Skin of body (tissue), 2 donors: ENCODE results near the gene LYRM4. TPM values are rescaled to one million over a fixed set of nuclear protein-coding genes. Genes with fewer than 3 reads are reported as not detected.

Experiments
- DNase-seq: peaks from one replicate; lab custom pipeline; 2025; lab: John Stamatoyannopoulos, UW
- total RNA-seq: library from RNA; depleted of rRNA; stranded (reverse); fragments of >200 nt; gene quantifications from one replicate; pipeline ENCODE4 v1.2.3, GENCODE V29; 2014

LYRM4 gene
- total RNA-seq, 1 donor from 2014 or later = 12.8 TPM

DNA sequence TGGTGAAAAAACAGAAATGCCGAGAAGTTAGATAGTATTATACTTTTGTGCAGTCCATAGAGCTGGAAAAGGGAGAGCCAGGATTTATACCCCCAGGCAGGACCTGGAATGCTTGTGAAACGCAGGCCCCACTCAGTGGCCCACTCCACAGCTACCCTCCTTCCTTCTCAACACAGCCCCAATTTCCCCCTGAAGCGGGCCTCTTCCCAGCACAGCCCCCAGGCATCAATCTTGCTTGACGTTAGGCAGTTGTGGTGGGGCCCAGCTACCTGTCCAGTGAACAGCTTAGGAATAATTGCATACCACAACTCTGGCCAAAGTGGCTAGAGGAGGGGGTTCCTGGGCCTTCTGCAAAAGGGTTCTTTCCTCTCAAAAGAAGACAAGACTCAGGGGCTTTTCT is 114.4 kb downstream of the LYRM4 start:
- DNase-seq = no peak

DNA sequence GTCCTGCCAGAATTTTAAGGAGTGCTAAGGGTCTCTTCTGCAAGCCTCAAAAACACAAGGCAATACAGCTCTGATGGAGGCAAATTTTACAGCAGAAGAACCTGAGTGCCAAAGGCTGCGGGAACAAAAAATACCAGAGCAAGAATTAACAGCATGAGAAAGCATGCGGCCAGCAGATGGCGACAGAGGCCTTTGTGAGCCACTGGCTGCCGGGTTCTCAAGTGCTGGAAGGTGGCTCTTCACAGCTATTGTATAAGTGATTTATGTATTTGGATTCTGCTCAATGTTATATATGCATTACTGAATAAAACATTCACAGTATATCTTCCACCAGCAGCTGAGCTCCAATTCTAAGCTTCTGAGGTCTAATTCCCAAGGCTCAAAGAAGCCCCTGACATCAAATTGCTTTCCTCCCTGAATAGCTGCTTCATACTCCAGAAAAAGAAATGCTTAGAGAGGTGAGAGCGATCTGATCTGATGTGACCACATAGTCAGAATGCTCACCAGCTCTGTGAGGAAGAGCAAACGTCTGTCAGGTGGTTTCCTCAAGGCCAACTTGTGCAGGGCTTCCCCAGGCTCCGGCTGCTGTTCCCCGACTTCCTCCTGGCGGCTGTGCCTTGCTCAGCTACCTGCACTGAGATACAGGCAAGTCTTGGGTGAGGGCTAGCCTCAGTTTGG is 117.0 kb downstream of the LYRM4 start:
- DNase-seq = peak; percentile 86

DNA sequence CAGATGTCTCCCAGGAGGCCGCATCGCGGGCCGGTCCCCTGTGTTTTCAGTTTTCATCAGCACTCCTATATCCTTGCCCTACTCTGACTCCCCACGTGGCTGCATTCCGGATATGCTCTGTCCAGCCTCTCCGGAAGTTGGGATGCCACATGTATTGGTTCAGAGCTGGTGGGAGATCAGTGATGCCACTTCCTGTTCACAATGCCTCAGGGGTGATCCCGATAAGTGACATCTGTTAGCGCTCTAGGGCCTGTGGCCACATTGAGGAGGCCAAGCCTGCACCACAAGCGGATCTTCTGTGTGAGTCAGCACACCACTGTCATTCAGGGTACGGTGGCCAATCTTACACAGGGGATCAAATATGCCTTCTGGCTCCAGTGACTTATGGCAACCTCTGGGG is 117.8 kb downstream of the LYRM4 start:
- no peak for DNase-seq

DNA sequence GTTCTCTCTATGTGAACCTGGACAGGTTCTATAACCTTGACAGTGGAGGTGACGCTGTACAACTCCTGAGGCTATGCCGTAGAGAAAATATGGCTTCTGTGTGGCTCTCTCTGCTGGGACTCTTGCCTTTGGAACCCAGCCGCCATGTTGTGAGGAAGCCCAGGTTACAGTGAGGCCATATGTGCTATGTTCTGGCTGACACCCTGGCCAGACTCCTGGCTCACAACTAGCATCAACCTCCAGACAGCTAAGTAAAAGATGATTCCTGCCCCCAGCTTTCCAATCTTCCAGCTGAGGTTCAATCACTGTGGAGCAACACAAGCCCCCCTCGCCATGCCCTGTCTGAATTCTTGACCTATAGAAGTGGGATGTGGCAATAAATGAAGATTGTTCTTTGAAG is 118.6 kb downstream of the LYRM4 start:
- no peak for DNase-seq

DNA sequence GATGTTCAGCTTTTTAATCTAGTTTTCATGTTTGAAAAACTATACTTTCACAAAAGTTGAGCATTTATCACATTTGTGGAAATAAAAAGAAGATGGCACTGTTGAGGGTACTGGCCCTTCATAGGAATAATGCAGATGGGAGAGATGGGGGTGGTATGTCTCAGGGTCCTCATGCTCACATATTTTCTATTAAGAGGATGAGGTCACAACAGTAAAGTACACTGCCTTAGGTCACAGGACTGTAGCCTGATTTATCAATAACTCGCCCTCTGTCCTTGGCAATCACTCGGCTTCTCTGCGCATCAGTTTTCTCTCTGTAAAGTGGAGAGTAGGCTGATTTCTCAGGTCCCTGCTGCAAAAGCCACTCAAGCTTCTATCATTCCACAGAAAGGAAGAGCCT is 119.7 kb downstream of the LYRM4 start:
- no peak for DNase-seq

DNA sequence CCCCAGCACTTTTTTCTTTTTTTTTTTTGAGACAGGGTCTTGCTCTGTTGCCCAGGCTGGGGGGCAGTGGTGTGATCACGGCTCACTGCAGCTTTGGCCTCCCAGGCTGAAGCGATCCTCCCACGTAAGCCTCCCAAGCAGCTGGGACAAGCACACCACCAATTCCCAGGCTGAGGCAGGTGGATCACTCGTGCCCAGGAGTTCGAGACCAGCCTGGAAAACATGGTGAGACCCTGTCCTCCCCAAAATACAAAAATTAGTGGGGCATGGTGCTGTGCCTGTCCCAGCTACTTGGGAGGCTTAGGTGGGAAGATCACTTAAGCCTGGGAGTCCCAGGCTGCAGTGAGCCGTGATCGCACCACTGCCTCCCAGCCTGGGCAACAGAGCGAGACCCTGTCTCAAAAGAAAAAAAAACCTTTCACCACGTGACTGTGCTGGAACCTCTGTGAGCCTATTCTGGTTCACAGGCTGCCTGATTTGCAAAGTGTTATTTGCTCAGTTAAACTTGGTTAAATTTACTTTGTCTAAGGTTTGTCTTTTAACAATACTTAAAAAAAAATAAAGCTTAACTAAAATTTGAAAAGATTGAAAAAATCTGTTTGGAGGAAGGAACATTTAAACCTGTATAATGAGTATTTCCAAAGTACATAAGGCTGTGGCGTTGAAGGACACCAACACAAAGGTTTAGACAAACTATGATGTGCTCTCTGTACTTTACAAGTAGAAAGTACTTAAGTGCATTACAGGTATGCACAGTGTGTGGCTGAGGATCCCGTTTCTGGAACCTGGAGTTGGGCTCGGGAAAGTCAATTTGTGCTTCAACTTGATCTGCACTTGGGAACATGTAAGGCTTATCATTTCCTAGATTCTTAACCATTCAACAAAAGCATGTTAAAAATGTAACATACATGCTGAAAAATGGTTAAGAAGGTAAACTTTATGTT is 120.7 kb downstream of the LYRM4 start:
- DNase-seq = no peak

DNA sequence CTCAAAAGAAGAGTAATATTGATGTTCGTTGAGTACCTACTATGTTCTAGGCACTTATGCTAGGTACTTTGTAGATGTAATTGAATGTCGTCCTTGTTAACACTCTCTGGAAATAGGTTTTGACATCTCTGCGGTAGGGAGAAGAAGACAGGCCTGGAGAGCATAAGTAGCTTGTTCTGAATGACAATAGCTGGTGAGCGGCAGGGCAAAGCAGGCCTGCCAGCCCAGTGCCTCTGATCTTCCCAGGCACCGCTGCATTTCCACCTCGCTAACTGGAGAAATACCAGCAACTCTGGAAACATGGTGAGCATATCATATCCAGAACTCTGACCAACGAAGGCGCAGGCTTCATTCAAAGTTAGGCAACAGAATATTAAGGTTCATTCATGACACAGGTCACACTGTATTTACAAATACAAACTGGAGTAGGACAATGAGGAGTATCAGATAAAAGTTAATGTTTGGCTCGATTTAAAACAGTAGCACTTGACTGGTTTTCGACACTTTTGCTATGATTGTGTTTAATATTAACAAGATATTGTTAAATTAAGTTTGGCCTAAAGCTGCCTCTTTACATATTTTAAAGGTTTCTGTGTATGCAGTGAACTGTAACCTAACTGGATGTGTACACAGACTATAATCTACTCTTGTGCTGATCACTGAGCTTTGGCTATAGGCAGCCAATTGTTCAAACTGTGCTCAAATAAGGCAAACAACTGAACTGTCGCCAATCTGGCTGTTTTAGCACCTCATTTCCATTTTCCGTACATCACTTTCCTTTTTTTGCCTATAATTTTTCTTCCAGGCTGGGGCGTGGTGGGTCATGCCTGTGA is 121.5 kb downstream of the LYRM4 start:
- DNase-seq = no peak

DNA sequence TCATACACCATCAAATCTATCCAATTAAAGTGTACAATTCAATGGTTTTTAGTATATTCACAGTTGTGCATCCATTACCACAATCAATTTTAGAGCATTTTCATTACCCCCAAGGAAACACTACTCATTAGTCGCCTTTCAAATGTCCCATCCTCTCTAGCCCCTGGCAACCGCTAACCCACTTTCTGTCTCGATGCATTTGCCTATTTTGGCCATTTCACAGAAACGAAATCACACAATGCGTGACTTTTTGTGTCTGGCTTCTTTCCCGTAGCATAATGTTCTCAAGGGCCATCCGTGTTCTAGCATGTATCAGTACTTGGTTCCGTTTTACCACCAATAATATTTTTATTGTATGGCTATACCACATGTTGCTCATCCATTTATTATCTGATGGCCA is 123.9 kb downstream of the LYRM4 start:
- DNase-seq = no peak

DNA sequence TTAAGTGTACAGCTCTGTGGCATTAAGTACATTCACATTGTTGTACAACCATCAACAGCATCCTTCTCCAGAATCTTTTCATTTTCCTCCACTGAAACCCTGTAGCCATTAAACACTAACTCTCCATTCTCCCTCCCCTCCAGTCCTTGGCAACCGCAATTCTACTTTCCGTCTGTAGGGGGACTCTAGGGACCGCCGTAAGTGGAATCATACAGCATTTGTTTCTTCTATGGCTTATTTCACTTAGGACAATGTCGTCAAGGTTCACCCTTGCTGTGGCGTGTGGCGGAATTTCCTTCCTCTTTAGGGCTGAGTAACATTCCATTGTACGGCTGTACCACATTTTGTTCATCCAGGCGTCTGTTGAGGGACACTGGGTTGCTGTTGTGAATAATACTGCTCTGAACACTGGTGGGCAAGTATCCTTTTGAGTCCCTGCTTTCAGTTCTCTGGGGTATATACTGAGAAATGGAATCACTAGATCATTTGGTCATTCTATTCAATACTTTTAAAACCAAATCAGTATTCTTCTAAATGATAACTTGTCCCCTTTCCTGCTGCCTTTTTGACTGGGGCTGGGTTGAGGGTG is 124.9 kb downstream of the LYRM4 start:
- no peak for DNase-seq

DNA sequence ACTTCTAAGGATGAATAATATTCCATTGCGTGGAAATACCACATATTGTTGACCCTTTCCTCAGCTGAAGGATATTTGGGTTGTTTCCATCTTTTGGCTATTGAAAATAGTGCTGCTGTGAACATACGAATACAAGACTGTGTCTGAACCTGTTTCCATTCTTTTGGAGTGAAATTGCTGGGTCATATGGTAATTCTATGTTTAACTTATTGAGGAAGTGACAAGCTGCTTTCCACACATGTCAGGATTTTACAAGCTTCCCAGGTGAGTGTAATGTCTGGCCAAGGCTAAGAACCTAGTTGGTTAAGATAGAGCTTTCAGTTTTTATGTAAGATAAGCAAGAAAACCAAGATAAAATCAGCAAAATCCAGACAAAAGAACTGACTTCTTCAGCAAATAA is 126.8 kb downstream of the LYRM4 start:
- no peak for DNase-seq

DNA sequence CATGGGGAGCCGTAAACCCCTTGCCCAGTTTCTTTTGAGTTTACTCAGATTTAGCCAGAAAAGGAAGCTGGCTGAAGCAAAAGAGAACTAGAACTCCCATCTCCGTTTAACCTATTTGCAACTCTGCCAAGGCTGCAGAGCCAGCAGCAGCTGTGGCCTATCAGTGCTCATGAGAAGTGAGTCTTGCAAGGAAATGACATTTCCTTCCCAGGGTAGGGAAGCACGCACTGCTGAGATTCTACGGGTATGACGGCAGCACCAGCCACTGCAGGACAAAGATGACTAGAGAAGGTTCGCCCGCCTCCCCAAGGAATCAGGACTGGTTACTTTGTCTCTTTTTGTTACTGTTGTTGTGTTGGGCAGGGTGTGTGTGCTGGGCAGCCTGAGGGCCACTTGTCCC is 128.0 kb downstream of the LYRM4 start:
- DNase-seq = peak; percentile 85

DNA sequence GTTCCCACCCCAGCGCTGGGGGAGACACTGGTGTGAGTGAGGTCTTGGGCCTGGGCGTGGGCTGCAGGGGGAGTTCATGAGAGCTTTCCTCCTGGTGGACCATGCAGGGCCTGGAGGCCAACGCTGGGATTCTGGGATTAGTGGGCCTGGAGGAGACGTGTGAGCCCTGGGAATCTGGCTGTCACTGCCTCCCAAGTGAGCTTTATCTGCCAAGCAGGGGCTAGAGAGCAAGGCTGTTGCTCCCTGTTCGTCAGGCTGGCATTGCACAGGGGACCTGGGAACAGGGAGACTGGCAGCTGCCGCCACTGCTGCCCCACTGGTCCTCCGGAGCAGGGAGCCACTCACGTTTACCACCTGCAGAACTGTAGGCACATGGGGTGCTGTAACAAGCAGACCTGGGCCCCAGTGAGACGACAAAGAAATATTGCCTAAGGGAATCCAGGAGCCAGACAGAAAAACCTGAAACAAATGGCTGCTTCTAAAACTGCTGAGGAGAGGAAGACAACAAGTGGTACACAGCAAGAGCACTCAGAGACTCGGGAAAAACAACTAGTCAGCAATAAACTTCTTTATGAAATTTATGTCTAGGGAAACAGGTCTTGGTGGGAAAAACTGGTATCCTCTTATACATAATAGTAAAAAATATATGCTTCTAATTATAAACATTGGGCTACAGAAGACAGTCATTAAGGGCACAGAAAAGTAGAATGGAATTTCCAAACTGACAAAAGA is 130.4 kb downstream of the LYRM4 start:
- no peak for DNase-seq

DNA sequence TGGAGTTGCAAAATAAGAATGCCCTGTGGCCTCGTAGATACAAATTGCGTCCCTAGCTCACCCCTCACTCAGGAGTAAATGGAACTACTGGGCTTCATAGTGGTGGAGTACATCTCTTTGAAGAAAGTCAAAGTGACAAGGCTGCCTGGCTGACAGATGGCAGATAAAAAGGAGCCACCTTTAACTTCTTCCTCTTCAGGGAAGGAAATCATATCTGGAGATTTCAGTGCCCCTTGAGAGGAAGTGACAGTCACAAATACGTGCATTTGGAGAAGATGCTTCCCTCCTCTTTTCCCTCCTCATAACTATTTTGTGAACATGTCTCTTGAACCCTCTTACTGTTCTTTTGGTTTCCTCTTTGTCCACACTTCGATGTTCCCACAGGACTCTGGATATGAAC is 132.4 kb downstream of the LYRM4 start:
- DNase-seq = no peak

DNA sequence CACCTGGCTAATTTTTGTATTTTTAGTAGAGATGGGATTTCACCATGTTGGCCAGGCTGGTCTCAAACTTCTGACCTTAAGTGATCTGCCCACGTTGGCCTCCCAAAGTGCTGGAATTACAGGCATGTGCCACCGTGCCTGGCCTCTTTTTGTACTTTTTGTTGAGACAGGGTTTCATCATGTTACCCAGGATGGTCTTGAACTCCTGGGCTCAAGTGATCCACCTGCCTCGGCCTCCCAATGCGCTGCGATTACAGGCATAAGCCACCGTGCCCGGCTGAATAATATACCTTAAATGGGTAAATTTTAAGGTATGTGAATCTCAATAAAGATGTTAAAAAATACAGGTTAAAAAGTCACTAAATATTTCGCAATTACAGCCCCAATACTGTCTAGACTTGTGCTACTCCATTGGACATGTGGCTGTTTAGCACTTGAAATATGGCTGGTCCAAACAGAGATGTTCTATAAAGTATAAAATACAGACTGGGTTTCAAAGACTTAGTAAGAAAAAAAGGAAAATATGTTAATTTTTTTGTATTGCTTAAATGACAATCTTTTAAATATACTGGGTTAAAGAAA is 133.6 kb downstream of the LYRM4 start:
- no peak for DNase-seq

DNA sequence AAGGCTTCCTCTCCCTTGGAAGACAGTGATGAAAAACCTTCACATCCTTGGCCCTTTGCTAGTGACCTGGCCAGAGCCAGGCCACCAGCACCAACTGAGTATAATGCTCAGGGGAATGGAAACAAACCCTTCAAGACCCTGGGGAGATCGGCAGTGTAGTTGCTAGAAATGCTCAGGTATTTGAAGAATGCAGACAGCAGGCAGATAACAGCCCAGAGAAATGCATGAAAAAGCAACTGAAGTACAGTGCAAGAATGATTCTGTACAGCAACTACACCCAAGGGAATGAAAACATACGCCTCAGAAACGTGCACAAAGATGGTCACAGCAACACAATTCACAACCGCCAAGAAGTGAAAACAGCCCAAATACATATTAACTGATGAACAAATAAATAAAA is 134.5 kb downstream of the LYRM4 start:
- DNase-seq = no peak

DNA sequence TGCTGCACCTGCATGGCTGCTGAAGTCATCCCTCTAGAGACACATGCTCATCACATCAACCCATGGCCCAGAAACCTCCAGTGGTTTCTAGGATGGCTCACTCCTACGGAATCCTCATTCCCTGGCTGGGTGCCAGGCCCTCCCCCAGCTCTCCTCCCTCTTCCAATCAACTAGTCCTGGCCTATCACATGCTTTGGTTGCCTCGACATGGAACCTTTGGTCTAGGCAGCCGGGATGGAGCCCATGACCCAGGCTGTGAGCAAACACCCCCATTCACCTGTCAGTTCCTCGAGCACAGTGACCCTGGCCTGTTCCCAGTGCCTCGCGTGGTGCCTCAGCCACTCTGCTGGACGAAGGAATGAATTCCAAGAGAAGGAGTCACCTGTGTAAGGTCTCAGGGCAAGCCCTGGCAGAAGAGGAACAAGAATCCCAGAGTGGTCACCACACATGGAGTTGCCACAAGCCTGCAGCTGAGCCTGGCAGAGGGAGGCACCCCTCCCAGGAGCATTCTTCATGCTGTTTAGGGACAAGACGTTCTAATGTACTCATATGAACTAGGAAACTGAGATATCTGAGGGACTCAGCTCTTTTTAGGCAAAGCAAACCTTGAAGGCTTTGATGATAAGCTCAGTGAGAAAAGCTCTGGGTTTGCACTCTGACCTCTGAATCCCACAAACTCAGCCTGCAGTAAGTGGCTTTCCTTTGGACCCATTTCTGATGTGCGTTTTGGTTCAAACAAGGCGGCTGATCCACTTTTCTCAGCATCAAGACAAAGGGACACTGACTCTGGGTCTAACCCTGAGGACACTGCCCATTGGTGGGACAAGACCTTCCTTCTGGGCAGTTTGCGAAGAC is 135.4 kb downstream of the LYRM4 start:
- DNase-seq = no peak

DNA sequence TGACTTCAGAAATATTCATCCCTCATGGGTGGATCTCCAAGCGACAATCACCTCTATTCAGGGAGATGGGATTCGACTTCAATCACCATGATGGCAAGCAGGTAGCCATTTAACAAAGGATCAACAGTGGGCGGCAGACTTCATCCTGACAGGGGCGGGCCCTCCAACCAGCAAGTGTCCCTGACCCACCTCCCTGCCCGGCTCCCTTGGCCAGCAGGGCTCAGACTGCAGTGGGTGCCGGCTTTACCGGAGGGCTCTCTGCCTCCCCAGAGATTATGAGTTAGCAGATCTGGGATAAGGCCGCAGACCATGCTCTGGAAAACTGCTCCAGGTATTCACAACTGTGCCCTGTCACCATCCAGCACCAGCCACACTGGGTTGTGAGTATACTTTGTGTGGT is 136.2 kb downstream of the LYRM4 start:
- no peak for DNase-seq

DNA sequence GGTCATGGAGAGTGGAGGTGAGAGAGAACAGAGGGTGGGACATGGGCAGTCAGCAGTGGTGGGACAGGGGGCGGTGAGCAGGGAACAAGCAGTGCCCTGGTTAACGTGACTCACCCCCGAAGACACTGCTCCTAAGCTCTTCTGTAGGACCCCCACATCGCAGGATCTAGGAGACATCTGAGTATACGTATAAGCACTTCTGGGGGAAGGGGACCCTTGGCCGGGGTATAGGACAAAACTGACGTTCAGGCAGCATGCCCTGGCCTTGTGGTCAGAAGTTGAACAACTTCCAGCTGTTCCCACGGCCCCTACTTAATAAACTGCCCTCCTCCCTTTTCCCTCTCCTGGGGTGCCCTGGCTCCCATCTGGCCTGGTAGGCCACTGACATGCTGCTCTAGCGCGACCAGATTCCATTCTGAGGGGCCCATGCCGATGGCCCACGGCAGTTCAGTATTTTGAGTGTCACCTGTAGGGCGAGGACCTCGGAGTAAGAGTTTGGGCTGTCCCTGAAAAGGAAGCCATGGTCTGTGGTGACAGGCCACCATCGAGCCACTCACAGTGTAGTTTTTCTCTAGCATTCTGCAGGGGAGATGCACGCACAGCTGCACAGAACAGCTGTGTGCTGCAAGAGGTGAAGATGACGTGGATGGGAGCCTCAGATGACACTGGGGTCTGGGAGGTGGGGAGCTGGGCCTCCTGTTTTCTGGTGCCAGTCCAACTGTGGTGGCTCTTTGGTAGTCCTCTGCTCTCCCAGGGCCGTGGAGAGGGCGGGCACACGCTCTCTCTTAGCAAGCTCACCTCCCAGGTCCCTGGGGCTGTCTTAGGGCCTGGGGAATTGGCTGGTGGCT is 137.2 kb downstream of the LYRM4 start:
- DNase-seq = no peak
